GM21360 (cell line): ENCODE results near the gene FMOD.
"Not testable (repeated sequence)": the region's sequence is repeated elsewhere in the genome, so short reads cannot be mapped to it uniquely, and the experiment has no call there.

Source experiments
- ATAC-seq: cut with Tn5 transposase; IDR thresholded peaks from one replicate; pipeline ENCODE4 v1.9.1; 2021; ENCODE audit warnings: mild to moderate bottlenecking, moderate library complexity; ENCODE audit not compliant: unreplicated experiment

Gene FMOD

GRCh38 chr1:203326830-203327683 is 23.9 kb downstream of the FMOD start:
- ATAC-seq, result peak; percentile 62

GRCh38 chr1:203325418-203326091 is 25.4 kb downstream of the FMOD start:
- no peak for ATAC-seq

GRCh38 chr1:203325026-203325417 is 25.9 kb downstream of the FMOD start:
- ATAC-seq, result no peak

GRCh38 chr1:203324105-203325025 is 26.6 kb downstream of the FMOD start:
- ATAC-seq, result no peak

- no peak for ATAC-seq
Measured at GRCh38 chr1:203323587-203323986, 27.3 kb downstream of the FMOD start.

- no peak for ATAC-seq
Measured at GRCh38 chr1:203322500-203323179, 28.3 kb downstream of the FMOD start.

GRCh38 chr1:203321273-203322052 is 29.5 kb downstream of the FMOD start:
- no peak for ATAC-seq

- peak; percentile 46 for ATAC-seq
Measured at GRCh38 chr1:203320591-203321272, 30.2 kb downstream of the FMOD start.

GRCh38 chr1:203318229-203318517 is 32.7 kb downstream of the FMOD start:
- ATAC-seq, result no peak

GRCh38 chr1:203317429-203318228 is 33.3 kb downstream of the FMOD start:
- no peak for ATAC-seq

- no peak for ATAC-seq
Measured at GRCh38 chr1:203316626-203317093, 34.3 kb downstream of the FMOD start.

- ATAC-seq, result not testable (repeated sequence)
Measured at GRCh38 chr1:203314025-203314759, 36.7 kb downstream of the FMOD start.

GRCh38 chr1:203311368-203312301 is 39.3 kb downstream of the FMOD start:
- ATAC-seq, result no peak

- no peak for ATAC-seq
Measured at GRCh38 chr1:203308923-203309331, 42.0 kb downstream of the FMOD start.

- ATAC-seq, result no peak
Measured at GRCh38 chr1:203308328-203308922, 42.5 kb downstream of the FMOD start.

- ATAC-seq, result no peak
Measured at GRCh38 chr1:203307641-203308126, 43.2 kb downstream of the FMOD start.
